Loucy (cell line): ENCODE results near the gene TLE2.

ENCODE experiments used
- H2AFZ ChIP-seq: fragments of 200-600 bp; sonication (generic); 2 replicates; pipeline ENCODE4 v1.6.0; 2016; ENCODE audit warnings: antibody characterized with exemption, mild to moderate bottlenecking, low read length, moderate library complexity
- H3F3A ChIP-seq: fragments of 200-600 bp; 2 replicates; pipeline ENCODE4 v1.6.0; 2016; ENCODE audit warnings: antibody characterized with exemption, low read depth, mild to moderate bottlenecking
- H3K27me3 ChIP-seq: fragments of 200-600 bp; sonication (generic); 2 replicates; pipeline ENCODE4 v1.6.1; 2014; ENCODE audit warnings: low read length, mild to moderate bottlenecking; ENCODE audit not compliant: insufficient read depth, poor library complexity, severe bottlenecking
- H3K36me3 ChIP-seq: fragments of 200-600 bp; sonication (generic); 2 replicates; pipeline ENCODE4 v1.6.1; 2016; ENCODE audit warnings: low read length; ENCODE audit not compliant: insufficient read depth
- H3K4me1 ChIP-seq: fragments of 200-600 bp; sonication (generic); 2 replicates; pipeline ENCODE4 v1.5.1; 2014; ENCODE audit warnings: low read length, mild to moderate bottlenecking; ENCODE audit not compliant: insufficient read depth, poor library complexity, severe bottlenecking
- H3K4me2 ChIP-seq: fragments of 200-600 bp; sonication (generic); 2 replicates; pipeline ENCODE4 v1.6.0; 2014; ENCODE audit warnings: antibody characterized with exemption, low read length, low read depth, mild to moderate bottlenecking; ENCODE audit not compliant: poor library complexity, severe bottlenecking
- H3K4me3 ChIP-seq: fragments of 200-600 bp; sonication (generic); 2 replicates; pipeline ENCODE4 v1.5.1; 2014; ENCODE audit warnings: low read length, mild to moderate bottlenecking, mixed read lengths; ENCODE audit not compliant: poor library complexity, severe bottlenecking
- H3K79me2 ChIP-seq: fragments of 200-600 bp; sonication (generic); 2 replicates; pipeline ENCODE4 v1.6.1; 2014; ENCODE audit warnings: low read length; ENCODE audit not compliant: insufficient read depth
- H3K9ac ChIP-seq: fragments of 200-600 bp; sonication (generic); 2 replicates; pipeline ENCODE4 v1.6.0; 2014; ENCODE audit warnings: mild to moderate bottlenecking, low read depth, low read length, moderate library complexity; ENCODE audit not compliant: poor library complexity, severe bottlenecking
- H3K9me2 ChIP-seq: fragments of 200-600 bp; sonication (generic); replicated peaks from 2 replicates; pipeline ENCODE4 v1.6.1; 2016; ENCODE audit warnings: low read depth, low read length, mixed read lengths
- H3K9me3 ChIP-seq: fragments of 200-600 bp; sonication (generic); 2 replicates; pipeline ENCODE4 v1.6.1; 2014; ENCODE audit warnings: mild to moderate bottlenecking, antibody characterized with exemption, low read length, low read depth; ENCODE audit not compliant: insufficient read depth
- H4K20me1 ChIP-seq: fragments of 200-600 bp; sonication (generic); 2 replicates; pipeline ENCODE4 v1.6.0; 2014; ENCODE audit warnings: antibody characterized with exemption, low read length, mild to moderate bottlenecking; ENCODE audit not compliant: insufficient read depth, poor library complexity, severe bottlenecking
- EZH2phosphoT487 ChIP-seq: fragments of 200-600 bp; IDR thresholded peaks from 2 replicates; pipeline ENCODE4 v1.6.1; 2018; ENCODE audit warnings: antibody characterized with exemption, mild to moderate bottlenecking, moderate library complexity, borderline replicate concordance
- TF ChIP-seq, protein P1 (sequence below): fragments of 200-600 bp; sonication (generic); conservative IDR thresholded peaks from 2 replicates; pipeline ENCODE4 v1.5.1; 2014; ENCODE audit warnings: mild to moderate bottlenecking, antibody characterized with exemption, low read length

The TLE2 gene

GRCh38 chr19:3033595-3034405 is 4.7 kb upstream of the TLE2 start:
- peaks cover 20% of the 10 kb centered on the region for H3K4me1 ChIP-seq
- H3K9me3 ChIP-seq: no peaks in the 10 kb centered on the region
- no peaks in the 10 kb centered on the region for H3F3A ChIP-seq
- no peaks in the 10 kb centered on the region for H3K9me2 ChIP-seq
- peaks cover under 1% of the 10 kb centered on the region for H3K27me3 ChIP-seq
- no peaks in the 10 kb centered on the region for H4K20me1 ChIP-seq
- no peak overlapping the region for H3K4me2 ChIP-seq
- H2AFZ ChIP-seq: no peak overlapping the region
- TF ChIP-seq, protein P1, sequence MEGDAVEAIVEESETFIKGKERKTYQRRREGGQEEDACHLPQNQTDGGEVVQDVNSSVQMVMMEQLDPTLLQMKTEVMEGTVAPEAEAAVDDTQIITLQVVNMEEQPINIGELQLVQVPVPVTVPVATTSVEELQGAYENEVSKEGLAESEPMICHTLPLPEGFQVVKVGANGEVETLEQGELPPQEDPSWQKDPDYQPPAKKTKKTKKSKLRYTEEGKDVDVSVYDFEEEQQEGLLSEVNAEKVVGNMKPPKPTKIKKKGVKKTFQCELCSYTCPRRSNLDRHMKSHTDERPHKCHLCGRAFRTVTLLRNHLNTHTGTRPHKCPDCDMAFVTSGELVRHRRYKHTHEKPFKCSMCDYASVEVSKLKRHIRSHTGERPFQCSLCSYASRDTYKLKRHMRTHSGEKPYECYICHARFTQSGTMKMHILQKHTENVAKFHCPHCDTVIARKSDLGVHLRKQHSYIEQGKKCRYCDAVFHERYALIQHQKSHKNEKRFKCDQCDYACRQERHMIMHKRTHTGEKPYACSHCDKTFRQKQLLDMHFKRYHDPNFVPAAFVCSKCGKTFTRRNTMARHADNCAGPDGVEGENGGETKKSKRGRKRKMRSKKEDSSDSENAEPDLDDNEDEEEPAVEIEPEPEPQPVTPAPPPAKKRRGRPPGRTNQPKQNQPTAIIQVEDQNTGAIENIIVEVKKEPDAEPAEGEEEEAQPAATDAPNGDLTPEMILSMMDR: no peak
- TF ChIP-seq EZH2phosphoT487: no peak
- H3K36me3 ChIP-seq: no peaks in the 10 kb centered on the region
- H3K4me3 ChIP-seq: no peak overlapping the region
- H3K79me2 ChIP-seq: no peaks in the 10 kb centered on the region
- no peak overlapping the region for H3K9ac ChIP-seq

GRCh38 chr19:3031607-3031867 is 2.5 kb upstream of the TLE2 start:
- H3K27me3 ChIP-seq: peaks cover 6% of the 10 kb centered on the region
- H3K4me2 ChIP-seq: no peak overlapping the region
- TF ChIP-seq, protein P1: no peak
- TF ChIP-seq EZH2phosphoT487: no peak
- no peak overlapping the region for H3K9ac ChIP-seq
- H2AFZ ChIP-seq: no peak overlapping the region
- H3K4me1 ChIP-seq: peaks cover 22% of the 10 kb centered on the region
- H3K36me3 ChIP-seq: no peaks in the 10 kb centered on the region
- no peaks in the 10 kb centered on the region for H3K79me2 ChIP-seq
- no peaks in the 10 kb centered on the region for H3K9me2 ChIP-seq
- no peak overlapping the region for H3K4me3 ChIP-seq
- no peaks in the 10 kb centered on the region for H4K20me1 ChIP-seq
- H3K9me3 ChIP-seq: no peaks in the 10 kb centered on the region
- H3F3A ChIP-seq: no peaks in the 10 kb centered on the region

- Histone ChIP-seq H3K27me3 (peaks cover 6% of the 10 kb centered on the region), H3K79me2 (no peaks in the 10 kb centered on the region), H3K9ac (no peak overlapping the region), H3K4me1 (peaks cover 8% of the 10 kb centered on the region), H3K4me3 (peak overlapping the region; percentile 61), H3K4me2 (peak overlapping the region; percentile 84), H3K9me2 (no peaks in the 10 kb centered on the region), H4K20me1 (no peaks in the 10 kb centered on the region), H3K9me3 (no peaks in the 10 kb centered on the region), H2AFZ (peak overlapping the region; percentile 46; the same call in 1 of the 2 replicates), H3K36me3 (no peaks in the 10 kb centered on the region), H3F3A (no peaks in the 10 kb centered on the region)
- TF ChIP-seq, protein P1: no peak
- TF ChIP-seq EZH2phosphoT487: no peak
Observed at GRCh38 chr19:3028305-3029064, 595 bp downstream of the TLE2 start.
